GM13976 (cell line): ENCODE measurements around the gene KRT13.

Experiments
- DNase-seq: peaks from one replicate; pipeline ENCODE4 v3.0.0; 2012; ENCODE audit warnings: low spot score
- CTCF ChIP-seq: IDR thresholded peaks from 2 replicates; pipeline ENCODE4 v1.5.1; 2012; ENCODE audit warnings: borderline replicate concordance, mild to moderate bottlenecking; ENCODE audit not compliant: insufficient read depth; ENCODE audit errors: extremely low read depth, missing control alignments, control extremely low read depth
- in situ Hi-C: fragments of 300-500 bp; cut with MboI; formaldehyde crosslinking; loops from one replicate; pipeline ENCODE4 v1.12.0; 2022; ENCODE audit warnings: low sequenced_read_pairs, mixed read lengths, inconsistent platforms; ENCODE audit not compliant: unreplicated experiment

The KRT13 gene

DNA sequence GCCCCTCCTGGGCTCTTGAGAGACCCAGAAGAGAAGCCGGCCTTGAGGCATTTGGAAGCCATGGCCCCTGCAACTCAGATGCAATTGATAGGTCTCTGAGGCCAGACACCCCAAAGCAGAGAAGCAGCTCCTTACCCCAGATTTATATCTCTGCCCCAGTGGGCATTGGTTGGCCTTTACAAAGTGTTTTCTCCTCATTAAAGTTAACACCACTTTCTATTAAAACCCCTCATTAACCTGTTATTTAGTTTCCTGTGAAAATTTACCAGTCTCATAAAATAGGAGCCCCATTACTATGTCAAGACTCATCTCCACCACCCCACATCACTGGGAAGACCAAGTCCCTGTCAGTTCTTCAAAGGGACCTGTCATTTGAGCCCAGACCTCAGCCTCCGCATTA is 24.4 kb downstream of the KRT13 start, which contains the start of gene KRT35:
TSS of gene KRT35 (minus strand) at position 116 of the 400 bp plus-strand sequence. CDS start at position 62, 54 bp downstream.
- no peak for TF ChIP-seq CTCF
- in situ Hi-C loops: no loop called here
- DNase-seq: no peak

DNA sequence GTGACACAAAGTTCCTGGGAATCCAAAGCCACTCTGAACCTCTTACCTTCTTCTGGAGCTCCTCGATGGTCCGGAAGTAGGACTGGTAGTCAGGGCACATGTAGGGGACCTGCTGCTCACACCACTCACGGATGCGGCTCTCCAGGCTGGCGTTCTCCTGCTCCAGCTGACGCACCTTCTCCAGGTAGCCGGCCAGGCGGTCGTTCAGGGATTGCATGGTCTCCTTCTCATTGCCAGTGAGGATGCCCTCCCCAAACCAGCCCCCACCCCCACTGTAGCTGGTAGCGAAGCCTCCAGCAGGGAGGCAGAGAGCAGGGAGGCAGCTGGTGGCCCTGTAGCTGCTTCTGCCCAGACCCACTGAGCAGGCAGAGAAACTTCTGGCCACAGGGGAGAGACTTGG is 24.8 kb downstream of the KRT13 start:
- no peak for TF ChIP-seq CTCF
- in situ Hi-C loops: no loop called here
- DNase-seq: no peak

GRCh38 chr17:41480136-41480535 is 25.3 kb downstream of the KRT13 start:
- TF ChIP-seq CTCF: no peak
- DNase-seq: no peak
- in situ Hi-C loops: no loop called here

- TF ChIP-seq CTCF: no peak
- in situ Hi-C loops: loop anchor here (10.0 kb wide), 1 partner anchor 57 kb away; no protein-coding TSS in a partner anchor
- no peak for DNase-seq
These were observed 27.2 kb downstream of the KRT13 start for GRCh38 chr17:41478237-41478636.

DNA sequence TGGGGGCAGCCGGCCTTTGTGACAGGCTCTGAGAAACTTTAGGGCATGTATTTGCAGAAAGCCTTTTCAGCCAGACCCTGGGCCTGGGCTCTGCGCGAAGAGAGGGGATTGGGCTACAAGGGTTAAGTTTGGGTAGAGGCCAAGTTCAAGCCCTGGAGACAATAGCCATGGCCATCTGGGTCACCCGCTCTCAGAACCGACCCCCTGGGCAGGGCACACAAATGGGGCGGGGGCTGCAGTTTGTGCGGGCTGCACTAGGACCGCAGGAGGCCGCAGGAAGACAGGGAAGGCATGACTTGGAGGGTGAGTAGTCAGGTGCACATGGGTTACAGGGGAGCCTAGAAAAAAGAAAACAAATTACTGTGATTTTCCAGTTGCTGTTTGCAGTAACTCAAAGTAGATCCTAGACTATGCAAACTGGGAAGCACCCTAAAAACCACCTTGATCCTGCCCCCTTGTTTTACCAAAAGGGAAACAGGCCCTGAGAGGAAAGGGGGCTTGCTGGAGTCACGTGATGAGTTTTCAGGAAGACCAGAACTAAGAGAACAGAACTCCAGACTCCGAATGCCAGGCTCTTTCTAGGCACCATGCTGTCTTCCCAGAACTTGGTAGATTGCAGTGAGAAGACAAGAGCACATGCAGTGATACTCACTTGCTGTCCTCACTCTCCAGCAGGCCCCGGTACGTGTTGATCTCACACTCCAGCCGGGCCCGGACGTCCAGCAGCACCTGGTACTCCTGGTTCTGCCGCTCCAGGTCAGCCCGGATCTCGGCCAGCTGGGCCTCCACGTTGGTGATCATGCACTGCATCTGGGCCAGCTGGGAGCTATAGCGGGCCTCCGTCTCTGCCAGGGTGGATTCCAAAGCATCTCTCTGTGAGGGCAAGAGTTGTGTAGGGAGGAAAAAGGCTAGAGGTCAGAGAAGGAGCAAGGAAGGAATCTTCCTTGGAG is 28.3 kb downstream of the KRT13 start:
- in situ Hi-C loops: loop anchor here (10.0 kb wide), 1 partner anchor 58 kb away; no protein-coding TSS in a partner anchor
- no peak for DNase-seq
- no peak for TF ChIP-seq CTCF

GRCh38 chr17:41475421-41475820 is 30.0 kb downstream of the KRT13 start:
- in situ Hi-C loops: loop anchor here (10.0 kb wide), 1 partner anchor 59 kb away; no protein-coding TSS in a partner anchor
- TF ChIP-seq CTCF: no peak
- DNase-seq: no peak
